ENCODE measurements around the gene SSB.

Gene SSB

DNA sequence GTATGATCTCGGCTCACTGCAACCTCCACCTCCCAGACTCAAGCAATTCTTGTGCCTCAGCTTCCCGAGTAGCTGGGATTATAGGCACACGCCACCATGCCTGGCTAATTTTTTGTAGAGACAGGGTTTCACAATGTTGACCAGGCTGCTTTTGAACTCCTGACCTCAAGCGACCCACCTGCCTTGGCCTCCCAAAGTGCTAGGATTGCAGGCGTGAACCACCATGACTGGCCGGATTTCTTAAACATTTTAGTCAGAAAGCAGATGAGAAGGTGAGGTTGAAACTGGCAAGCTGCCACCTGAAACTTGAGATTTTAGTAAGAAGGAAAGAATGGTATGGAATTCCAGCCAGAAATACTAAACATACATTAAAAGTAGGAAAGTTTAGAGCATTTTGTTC lies 33.1 kb upstream of the SSB start:
- no peak for TF ChIP-seq EP300 (IDR thresholded peaks at IDR 0.05; ENCODE audit: borderline replicate concordance)
- no peak for TF ChIP-seq YY1 (IDR thresholded peaks at IDR 0.05; ENCODE audit: low read depth)
- TF ChIP-seq EGR1 (IDR thresholded peaks at IDR 0.05): no peak
- TF ChIP-seq TCF12 (IDR thresholded peaks at IDR 0.05; ENCODE audit: low read depth): no peak
- TF ChIP-seq TAF1 (IDR thresholded peaks at IDR 0.05; ENCODE audit: low read depth): no peak
- TF ChIP-seq NFIC (IDR thresholded peaks at IDR 0.05): peak; percentile 67
- TF ChIP-seq, protein P1, sequence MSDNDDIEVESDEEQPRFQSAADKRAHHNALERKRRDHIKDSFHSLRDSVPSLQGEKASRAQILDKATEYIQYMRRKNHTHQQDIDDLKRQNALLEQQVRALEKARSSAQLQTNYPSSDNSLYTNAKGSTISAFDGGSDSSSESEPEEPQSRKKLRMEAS (IDR thresholded peaks at IDR 0.05): peak; percentile 18; the same call in 1 of the 2 replicates
- no peak for TF ChIP-seq CREB1 (IDR thresholded peaks at IDR 0.05; ENCODE audit: low read depth)
- TF ChIP-seq, protein P2, sequence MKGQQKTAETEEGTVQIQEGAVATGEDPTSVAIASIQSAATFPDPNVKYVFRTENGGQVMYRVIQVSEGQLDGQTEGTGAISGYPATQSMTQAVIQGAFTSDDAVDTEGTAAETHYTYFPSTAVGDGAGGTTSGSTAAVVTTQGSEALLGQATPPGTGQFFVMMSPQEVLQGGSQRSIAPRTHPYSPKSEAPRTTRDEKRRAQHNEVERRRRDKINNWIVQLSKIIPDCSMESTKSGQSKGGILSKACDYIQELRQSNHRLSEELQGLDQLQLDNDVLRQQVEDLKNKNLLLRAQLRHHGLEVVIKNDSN (IDR thresholded peaks at IDR 0.05): no peak
- no peak for TF ChIP-seq ZBTB7A (IDR thresholded peaks at IDR 0.05; ENCODE audit: low read depth)
- peak; percentile 55; the same call in 1 of the 2 replicates for TF ChIP-seq TEAD4 (IDR thresholded peaks at IDR 0.05)
- TF ChIP-seq RAD21 (IDR thresholded peaks at IDR 0.05; ENCODE audit: low read depth): no peak
- TF ChIP-seq CEBPB (IDR thresholded peaks at IDR 0.05): no peak; the same call in 1 of the 2 replicates
- TF ChIP-seq, protein P3, sequence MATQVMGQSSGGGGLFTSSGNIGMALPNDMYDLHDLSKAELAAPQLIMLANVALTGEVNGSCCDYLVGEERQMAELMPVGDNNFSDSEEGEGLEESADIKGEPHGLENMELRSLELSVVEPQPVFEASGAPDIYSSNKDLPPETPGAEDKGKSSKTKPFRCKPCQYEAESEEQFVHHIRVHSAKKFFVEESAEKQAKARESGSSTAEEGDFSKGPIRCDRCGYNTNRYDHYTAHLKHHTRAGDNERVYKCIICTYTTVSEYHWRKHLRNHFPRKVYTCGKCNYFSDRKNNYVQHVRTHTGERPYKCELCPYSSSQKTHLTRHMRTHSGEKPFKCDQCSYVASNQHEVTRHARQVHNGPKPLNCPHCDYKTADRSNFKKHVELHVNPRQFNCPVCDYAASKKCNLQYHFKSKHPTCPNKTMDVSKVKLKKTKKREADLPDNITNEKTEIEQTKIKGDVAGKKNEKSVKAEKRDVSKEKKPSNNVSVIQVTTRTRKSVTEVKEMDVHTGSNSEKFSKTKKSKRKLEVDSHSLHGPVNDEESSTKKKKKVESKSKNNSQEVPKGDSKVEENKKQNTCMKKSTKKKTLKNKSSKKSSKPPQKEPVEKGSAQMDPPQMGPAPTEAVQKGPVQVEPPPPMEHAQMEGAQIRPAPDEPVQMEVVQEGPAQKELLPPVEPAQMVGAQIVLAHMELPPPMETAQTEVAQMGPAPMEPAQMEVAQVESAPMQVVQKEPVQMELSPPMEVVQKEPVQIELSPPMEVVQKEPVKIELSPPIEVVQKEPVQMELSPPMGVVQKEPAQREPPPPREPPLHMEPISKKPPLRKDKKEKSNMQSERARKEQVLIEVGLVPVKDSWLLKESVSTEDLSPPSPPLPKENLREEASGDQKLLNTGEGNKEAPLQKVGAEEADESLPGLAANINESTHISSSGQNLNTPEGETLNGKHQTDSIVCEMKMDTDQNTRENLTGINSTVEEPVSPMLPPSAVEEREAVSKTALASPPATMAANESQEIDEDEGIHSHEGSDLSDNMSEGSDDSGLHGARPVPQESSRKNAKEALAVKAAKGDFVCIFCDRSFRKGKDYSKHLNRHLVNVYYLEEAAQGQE (IDR thresholded peaks at IDR 0.05; ENCODE audit: low read depth): no peak
- TF ChIP-seq FOXM1 (IDR thresholded peaks at IDR 0.05; ENCODE audit: borderline replicate concordance, low read depth): no peak

DNA sequence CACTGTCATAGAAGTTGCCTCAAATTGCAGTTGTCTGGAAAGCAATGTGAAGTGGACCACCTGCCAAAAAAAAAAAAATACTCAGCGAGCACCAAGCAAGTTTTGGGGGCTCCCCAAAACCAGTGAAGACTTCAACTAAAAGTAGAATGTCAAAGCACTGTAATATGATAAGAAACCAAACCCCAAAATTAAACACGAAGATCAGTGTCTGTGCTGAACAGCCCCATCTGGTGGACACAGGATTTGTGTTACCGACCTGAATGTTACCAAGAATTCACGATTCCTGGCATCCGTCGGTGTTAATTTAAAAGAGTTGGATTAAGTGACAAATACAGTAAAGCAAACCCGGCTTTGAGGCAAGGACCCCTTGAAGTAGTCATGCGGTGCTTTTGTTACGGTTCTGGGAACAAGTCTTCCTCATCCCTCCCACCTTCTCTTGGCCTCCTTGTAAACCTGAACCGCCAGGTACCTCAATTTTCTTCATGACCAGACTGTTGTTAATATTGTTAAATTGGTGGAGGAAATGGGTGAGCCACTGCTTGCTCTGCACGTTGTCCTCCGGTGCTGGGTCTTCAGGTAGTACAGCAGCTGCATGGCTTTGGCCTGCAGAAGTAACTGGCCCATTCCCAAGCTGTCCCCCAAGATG lies 31.3 kb upstream of the SSB start:
- TF ChIP-seq TAF1 (IDR thresholded peaks at IDR 0.05; ENCODE audit: low read depth) (no peak), ZBTB7A (IDR thresholded peaks at IDR 0.05; ENCODE audit: low read depth) (0 out of 2 replicates have a peak, but pooled peaks have one; percentile 0), RAD21 (IDR thresholded peaks at IDR 0.05; ENCODE audit: low read depth) (peak; percentile 72)

DNA sequence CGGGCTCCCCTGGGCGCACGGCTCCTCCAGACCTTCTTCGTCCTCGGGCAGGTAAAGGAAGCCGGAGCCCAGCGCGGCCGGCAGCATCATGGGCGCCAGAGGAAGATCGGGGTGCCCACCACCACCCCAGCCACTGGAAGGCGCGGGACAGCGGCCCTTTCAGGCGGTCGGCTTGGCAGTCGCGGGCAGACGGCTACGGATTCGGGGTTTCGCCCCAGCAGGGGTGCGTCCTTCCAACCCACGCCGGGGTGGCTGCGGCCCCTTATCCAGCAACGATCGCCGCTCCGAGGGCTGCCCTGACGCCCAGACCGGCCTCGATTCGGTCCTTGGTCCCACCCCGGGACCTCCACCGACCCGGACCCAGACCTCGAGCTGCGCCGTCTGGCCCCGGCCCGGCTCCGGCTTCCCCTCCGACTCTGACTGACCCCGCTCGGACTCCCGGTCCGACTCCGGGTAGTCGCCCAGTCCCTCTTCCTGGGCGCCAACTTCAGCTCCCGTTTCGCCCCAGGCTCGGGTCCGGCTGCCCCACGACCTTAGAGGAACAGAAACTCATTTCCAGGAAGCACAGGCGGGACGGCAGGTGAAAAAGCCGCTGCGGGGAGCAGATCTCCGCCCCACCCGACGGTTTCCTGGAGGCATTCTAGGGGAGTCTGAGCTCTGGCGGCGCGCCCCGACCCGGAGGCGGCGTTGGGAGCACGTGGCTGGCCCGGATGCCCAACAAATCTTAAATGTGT lies 30.2 kb upstream of the SSB start:
- TF ChIP-seq CREB1 (IDR thresholded peaks at IDR 0.05; ENCODE audit: low read depth) (no peak), NFIC (IDR thresholded peaks at IDR 0.05) (no peak), TCF12 (IDR thresholded peaks at IDR 0.05; ENCODE audit: low read depth) (no peak), EP300 (IDR thresholded peaks at IDR 0.05; ENCODE audit: borderline replicate concordance) (no peak), YY1 (IDR thresholded peaks at IDR 0.05; ENCODE audit: low read depth) (no peak), ZBTB7A (IDR thresholded peaks at IDR 0.05; ENCODE audit: low read depth) (no peak), TEAD4 (IDR thresholded peaks at IDR 0.05) (no peak), CEBPB (IDR thresholded peaks at IDR 0.05) (no peak), RAD21 (IDR thresholded peaks at IDR 0.05; ENCODE audit: low read depth) (no peak), EGR1 (IDR thresholded peaks at IDR 0.05) (no peak), TAF1 (IDR thresholded peaks at IDR 0.05; ENCODE audit: low read depth) (no peak)
- TF ChIP-seq, protein P1 (IDR thresholded peaks at IDR 0.05): no peak
- TF ChIP-seq, protein P2 (IDR thresholded peaks at IDR 0.05): no peak
- TF ChIP-seq, protein P3 (IDR thresholded peaks at IDR 0.05; ENCODE audit: low read depth): no peak

DNA sequence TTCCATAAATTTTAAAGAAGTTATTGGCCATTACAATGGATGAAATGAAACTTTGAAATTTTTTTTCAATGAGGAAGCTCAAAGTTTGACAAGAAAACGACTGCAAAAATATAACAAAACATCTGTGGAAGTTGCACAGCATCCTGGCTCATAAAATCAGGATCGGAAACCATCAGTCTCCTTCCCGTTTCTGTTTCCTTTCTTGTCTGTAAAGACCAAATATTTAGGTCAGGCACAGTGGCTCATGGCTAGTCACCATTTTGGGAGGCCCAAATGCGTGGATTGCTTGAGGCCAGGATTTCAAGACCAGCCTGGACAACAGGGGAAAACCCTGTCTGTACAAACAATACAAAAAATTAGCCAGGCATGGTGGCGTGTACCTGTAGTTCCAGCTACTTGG lies 27.6 kb upstream of the SSB start:
- TF ChIP-seq CREB1 (IDR thresholded peaks at IDR 0.05; ENCODE audit: low read depth) (no peak), RAD21 (IDR thresholded peaks at IDR 0.05; ENCODE audit: low read depth) (no peak), YY1 (IDR thresholded peaks at IDR 0.05; ENCODE audit: low read depth) (no peak), TEAD4 (IDR thresholded peaks at IDR 0.05) (no peak), TAF1 (IDR thresholded peaks at IDR 0.05; ENCODE audit: low read depth) (no peak), ZBTB7A (IDR thresholded peaks at IDR 0.05; ENCODE audit: low read depth) (no peak)
- TF ChIP-seq, protein P3 (IDR thresholded peaks at IDR 0.05; ENCODE audit: low read depth): no peak
- TF ChIP-seq, protein P1 (IDR thresholded peaks at IDR 0.05): no peak
- TF ChIP-seq, protein P2 (IDR thresholded peaks at IDR 0.05): no peak
